Vagina (tissue), 2 donors: ENCODE results near the gene GOLGA3.
"Not testable (repeated sequence)": the region's sequence is repeated elsewhere in the genome, so short reads cannot be mapped to it uniquely, and the experiment has no call there.

Experiments
- CTCF ChIP-seq, 3 experiments: fragments of 450-650 bp in 2 of 3; fragments of 200-600 bp in 1 of 3; sonication (generic) in 1 of 3; IDR thresholded peaks; one replicate each; pipeline ENCODE4 v1.5.1; 2017 to 2019; ENCODE audit warnings: antibody characterized with exemption in 3 of 3, mild to moderate bottlenecking in 2 of 3, moderate library complexity in 2 of 3
- POLR2A ChIP-seq, 2 donors: fragments of 450-650 bp; IDR thresholded peaks; one replicate each; pipeline ENCODE4 v1.6.1; 2017; ENCODE audit warnings: antibody characterized with exemption in 2 of 2, mild to moderate bottlenecking in 2 of 2, moderate library complexity in 2 of 2

- not testable (repeated sequence) for TF ChIP-seq CTCF, POLR2A (IDR thresholded peaks at IDR 0.05)
Measured at GRCh38 chr12:132791940-132792339, 36.7 kb downstream of the GOLGA3 start.
